ENCODE results near the gene YTHDC1.

Gene YTHDC1

GRCh38 chr4:68385267-68385666 lies 35.4 kb upstream of the YTHDC1 start:
- no peak overlapping the region for H3K4me3 ChIP-seq (replicated peaks; ENCODE audit: low read depth, low read length)
- DNase-seq (ENCODE audit: extremely low read depth, low read depth) = no peak
- TF ChIP-seq, protein P1, sequence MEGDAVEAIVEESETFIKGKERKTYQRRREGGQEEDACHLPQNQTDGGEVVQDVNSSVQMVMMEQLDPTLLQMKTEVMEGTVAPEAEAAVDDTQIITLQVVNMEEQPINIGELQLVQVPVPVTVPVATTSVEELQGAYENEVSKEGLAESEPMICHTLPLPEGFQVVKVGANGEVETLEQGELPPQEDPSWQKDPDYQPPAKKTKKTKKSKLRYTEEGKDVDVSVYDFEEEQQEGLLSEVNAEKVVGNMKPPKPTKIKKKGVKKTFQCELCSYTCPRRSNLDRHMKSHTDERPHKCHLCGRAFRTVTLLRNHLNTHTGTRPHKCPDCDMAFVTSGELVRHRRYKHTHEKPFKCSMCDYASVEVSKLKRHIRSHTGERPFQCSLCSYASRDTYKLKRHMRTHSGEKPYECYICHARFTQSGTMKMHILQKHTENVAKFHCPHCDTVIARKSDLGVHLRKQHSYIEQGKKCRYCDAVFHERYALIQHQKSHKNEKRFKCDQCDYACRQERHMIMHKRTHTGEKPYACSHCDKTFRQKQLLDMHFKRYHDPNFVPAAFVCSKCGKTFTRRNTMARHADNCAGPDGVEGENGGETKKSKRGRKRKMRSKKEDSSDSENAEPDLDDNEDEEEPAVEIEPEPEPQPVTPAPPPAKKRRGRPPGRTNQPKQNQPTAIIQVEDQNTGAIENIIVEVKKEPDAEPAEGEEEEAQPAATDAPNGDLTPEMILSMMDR (IDR thresholded peaks at IDR 0.05; ENCODE audit: low read depth, low read length, missing control alignments) = no peak

GRCh38 chr4:68383115-68383514 lies 33.2 kb upstream of the YTHDC1 start:
- TF ChIP-seq, protein P1 (IDR thresholded peaks at IDR 0.05; ENCODE audit: low read depth, low read length, missing control alignments) = no peak
- no peak for DNase-seq (ENCODE audit: extremely low read depth, low read depth)
- no peak overlapping the region for H3K4me3 ChIP-seq (replicated peaks; ENCODE audit: low read depth, low read length)

- TF ChIP-seq, protein P1 (IDR thresholded peaks at IDR 0.05; ENCODE audit: low read depth, low read length, missing control alignments) = no peak
- H3K4me3 ChIP-seq (replicated peaks; ENCODE audit: low read depth, low read length) = no peak overlapping the region
- no peak for DNase-seq (ENCODE audit: extremely low read depth, low read depth)
These were observed 28.3 kb upstream of the YTHDC1 start for GRCh38 chr4:68378226-68378625.

GRCh38 chr4:68375667-68376559 lies 26.0 kb upstream of the YTHDC1 start:
- no peak for DNase-seq (ENCODE audit: extremely low read depth, low read depth)
- TF ChIP-seq, protein P1 (IDR thresholded peaks at IDR 0.05; ENCODE audit: low read depth, low read length, missing control alignments) = peak; percentile 82
- no peak overlapping the region for H3K4me3 ChIP-seq (replicated peaks; ENCODE audit: low read depth, low read length)

DNA sequence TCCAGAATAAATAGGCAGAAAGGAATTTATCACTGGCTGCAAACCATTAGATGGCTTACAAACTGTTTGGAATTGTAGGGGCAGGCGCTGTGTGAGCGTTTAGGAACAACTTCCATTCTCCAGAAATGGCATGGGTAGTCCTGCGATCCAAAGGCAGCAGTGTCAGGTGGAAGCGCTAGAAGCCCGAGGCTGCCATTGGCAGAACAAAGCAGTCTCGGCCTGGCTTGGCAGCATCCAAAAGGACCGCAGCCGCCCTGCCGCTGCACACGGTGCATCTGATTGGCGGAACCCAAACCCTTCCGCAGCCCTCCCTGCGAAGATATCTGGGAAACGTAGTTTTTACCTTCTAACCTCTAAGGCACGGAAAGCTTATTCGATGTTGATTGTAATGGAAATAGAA lies 23.6 kb upstream of the YTHDC1 start:
- TF ChIP-seq, protein P1 (IDR thresholded peaks at IDR 0.05; ENCODE audit: low read depth, low read length, missing control alignments) = no peak
- H3K4me3 ChIP-seq (replicated peaks; ENCODE audit: low read depth, low read length) = peak overlapping the region; percentile 17; the same call in 1 of the 2 replicates
- DNase-seq (ENCODE audit: extremely low read depth, low read depth) = no peak

DNA sequence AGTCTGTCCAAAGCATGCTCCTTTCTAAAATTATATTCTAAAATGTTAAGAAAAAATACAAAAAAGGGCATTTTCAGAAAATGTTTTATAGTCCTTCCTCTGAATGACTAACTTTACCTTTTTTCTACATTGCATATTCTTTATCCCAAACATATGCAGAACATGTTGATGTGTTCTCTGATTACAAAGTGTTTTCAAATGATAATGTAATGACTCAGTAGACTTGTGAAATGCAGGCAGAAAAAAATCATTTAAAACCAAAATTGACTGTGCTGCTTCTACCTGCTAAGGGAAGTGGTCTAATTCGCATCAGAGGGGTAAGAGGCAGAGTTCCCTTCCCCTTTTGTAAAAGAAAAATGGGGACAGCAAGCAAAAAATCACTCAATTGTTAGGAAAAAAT lies 22.7 kb upstream of the YTHDC1 start:
- TF ChIP-seq, protein P1 (IDR thresholded peaks at IDR 0.05; ENCODE audit: low read depth, low read length, missing control alignments) = no peak
- H3K4me3 ChIP-seq (replicated peaks; ENCODE audit: low read depth, low read length) = no peak overlapping the region
- DNase-seq (ENCODE audit: extremely low read depth, low read depth) = no peak
